Sciatic nerve (tissue), 2 donors: Measurements from ENCODE around the gene CDH1. TPM values are rescaled to one million over a fixed set of nuclear protein-coding genes. Genes with fewer than 3 reads are reported as not detected.

ENCODE experiments used
- ATAC-seq: fragments of 200-7000 bp; cut with Tn5 transposase; one replicate; pipeline ENCODE4 v1.9.1; 2020; ENCODE audit warnings: mild to moderate bottlenecking, moderate library complexity
- DNase-seq: peaks from one replicate; pipeline ENCODE4 v3.0.0-alpha.2; 2020; ENCODE audit warnings: low spot score
- intact Hi-C: fragments of 100-400 bp; cut with DNase I; formaldehyde crosslinking; loops from one replicate; pipeline ENCODE4 v1.14.2; 2022
- total RNA-seq: library from RNA; stranded (reverse); fragmentation: NEBNext Ultra II Directional; extraction: Animal tissue kit (Norgen Biotek cat#: 25700); gene quantifications from one replicate; pipeline ENCODE4 v1.2.1, GENCODE V29; 2021
- donor health status: DM: no; HTN: no; CAD: no.
- donor health status: DM: no; HTN: no; CAD: no.

Gene CDH1
- total RNA-seq, 1 donor from 2014 or later, result 55.7 TPM

DNA sequence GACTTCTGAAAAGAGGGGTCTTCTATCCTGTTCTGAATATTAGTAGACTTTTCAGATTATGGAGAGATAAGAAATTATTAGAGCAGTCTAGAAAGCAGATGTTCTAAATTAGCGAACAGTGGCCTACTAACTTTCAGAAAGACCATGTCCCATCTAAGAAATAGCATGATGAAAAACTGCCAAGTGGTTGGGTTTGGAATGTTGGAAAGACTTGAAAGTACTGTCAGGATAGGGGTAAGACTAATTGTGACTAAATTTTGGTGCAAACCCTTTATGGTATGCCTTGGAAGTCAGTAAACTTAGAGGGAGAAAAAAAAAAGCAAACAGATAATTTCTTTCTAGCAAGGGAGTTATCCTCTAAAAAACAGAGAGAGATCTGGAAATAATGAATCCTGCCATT is 147.3 kb downstream of the CDH1 start:
- intact Hi-C loops, result no loop called here
- no peak for DNase-seq
- no peak for ATAC-seq

Other genes with a start within 250 kb of the CDH1 start
- gene ZFP90, start 198.0 kb upstream of the CDH1 start, total RNA-seq, result 39.9 TPM
- 10.2 TPM for gene CDH3, start 92.0 kb upstream of the CDH1 start, total RNA-seq
- gene TANGO6, start 106.2 kb downstream of the CDH1 start, total RNA-seq, result 31.1 TPM